SK-N-SH treated with all-trans-retinoic acid at 6 μM for 48 hours (cell line): ENCODE results near the gene P3H3.

Experiments used
- ATAC-seq: fragments of 200-7000 bp; cut with Tn5 transposase; 3 replicates; pipeline ENCODE4 v1.9.1; 2020; ENCODE audit warnings: mild to moderate bottlenecking, moderate library complexity
- ARNTL ChIP-seq: fragments of 450-650 bp; formaldehyde crosslinking; IDR thresholded peaks from 2 replicates; pipeline ENCODE4 v1.5.0; 2020; ENCODE audit warnings: low read depth, mild to moderate bottlenecking, moderate library complexity, borderline replicate concordance
- BACH2 ChIP-seq: fragments of 250-450 bp; sonication (Bioruptor Pico); IDR thresholded peaks from 2 replicates; pipeline ENCODE4 v1.9.0; 2021; ENCODE audit warnings: mild to moderate bottlenecking, borderline replicate concordance
- CSDC2 ChIP-seq: fragments of 250-450 bp; sonication (Bioruptor Pico); IDR thresholded peaks from 2 replicates; pipeline ENCODE4 v1.5.0; 2020; ENCODE audit warnings: mild to moderate bottlenecking, moderate library complexity
- CSRNP3 ChIP-seq: fragments of 250-450 bp; sonication (Bioruptor Pico); IDR thresholded peaks from 2 replicates; pipeline ENCODE4 v1.5.1; 2021; ENCODE audit warnings: mild to moderate bottlenecking, moderate library complexity
- ESRRG ChIP-seq: fragments of 250-450 bp; sonication (Bioruptor Pico); IDR thresholded peaks from 2 replicates; pipeline ENCODE4 v1.6.1; 2021; ENCODE audit warnings: mild to moderate bottlenecking
- GLIS3 ChIP-seq: fragments of 250-450 bp; sonication (Bioruptor Pico); IDR thresholded peaks from 2 replicates; pipeline ENCODE4 v1.5.0; 2020; ENCODE audit warnings: mild to moderate bottlenecking, moderate library complexity
- ISL1 ChIP-seq: fragments of 250-450 bp; sonication (Bioruptor Pico); IDR thresholded peaks from 2 replicates; pipeline ENCODE4 v2.1.2; 2022; ENCODE audit warnings: mild to moderate bottlenecking, moderate library complexity
- OSR1 ChIP-seq: fragments of 250-450 bp; sonication (Bioruptor Pico); IDR thresholded peaks from 2 replicates; pipeline ENCODE4 v1.8.0; 2022; ENCODE audit warnings: moderate library complexity, mild to moderate bottlenecking, inconsistent platforms
- PPARA ChIP-seq: fragments of 250-450 bp; sonication (Bioruptor Pico); IDR thresholded peaks from 2 replicates; pipeline ENCODE4 v1.5.0; 2020; ENCODE audit warnings: mild to moderate bottlenecking, borderline replicate concordance
- RARB ChIP-seq: fragments of 250-450 bp; sonication (Bioruptor Pico); IDR thresholded peaks from 2 replicates; pipeline ENCODE4 v1.8.0; 2021; ENCODE audit warnings: mild to moderate bottlenecking, moderate library complexity
- SNAI2 ChIP-seq: fragments of 250-450 bp; sonication (Bioruptor Pico); IDR thresholded peaks from 2 replicates; pipeline ENCODE4 v1.5.0; 2020; ENCODE audit warnings: mild to moderate bottlenecking, moderate library complexity
- TCF4 ChIP-seq: fragments of 250-450 bp; sonication (Bioruptor Pico); IDR thresholded peaks from 2 replicates; pipeline ENCODE4 v1.8.0; 2021; ENCODE audit warnings: mild to moderate bottlenecking, moderate library complexity, borderline replicate concordance
- ZC3H10 ChIP-seq: fragments of 250-450 bp; sonication (Bioruptor Pico); IDR thresholded peaks from 2 replicates; pipeline ENCODE4 v1.5.1; 2021; ENCODE audit warnings: mild to moderate bottlenecking, moderate library complexity
- ZFP3 ChIP-seq: fragments of 250-450 bp; sonication (Bioruptor Pico); IDR thresholded peaks from 2 replicates; pipeline ENCODE4 v1.5.0; 2020; ENCODE audit warnings: mild to moderate bottlenecking, moderate library complexity
- ZFP30 ChIP-seq: fragments of 450-650 bp; formaldehyde crosslinking; IDR thresholded peaks from 2 replicates; pipeline ENCODE4 v1.5.0; 2022; ENCODE audit warnings: mild to moderate bottlenecking, moderate library complexity
- ZNF565 ChIP-seq: fragments of 450-650 bp; formaldehyde crosslinking; conservative IDR thresholded peaks from 2 replicates; pipeline ENCODE4 v1.5.0; 2020; ENCODE audit warnings: low read depth, mild to moderate bottlenecking, moderate library complexity
- ZNF70 ChIP-seq: fragments of 450-650 bp; formaldehyde crosslinking; IDR thresholded peaks from 2 replicates; pipeline ENCODE4 v1.5.0; 2020; ENCODE audit warnings: mild to moderate bottlenecking, moderate library complexity
- TF ChIP-seq, protein P1 (sequence below): fragments of 250-450 bp; sonication (Bioruptor Pico); IDR thresholded peaks from 2 replicates; pipeline ENCODE4 v1.8.0; 2020; ENCODE audit warnings: mild to moderate bottlenecking, moderate library complexity, borderline replicate concordance
- TF ChIP-seq, protein P2 (sequence below): fragments of 250-450 bp; sonication (Bioruptor Pico); IDR thresholded peaks from 2 replicates; pipeline ENCODE4 v1.5.0; 2020; ENCODE audit warnings: mild to moderate bottlenecking, moderate library complexity
- TF ChIP-seq, protein P3 (sequence below): fragments of 250-450 bp; sonication (Bioruptor Pico); IDR thresholded peaks from 2 replicates; pipeline ENCODE4 v1.5.1; 2020; ENCODE audit warnings: low read depth, mild to moderate bottlenecking, moderate library complexity
- TF ChIP-seq, protein P4 (sequence below): fragments of 250-450 bp; sonication (Bioruptor Pico); IDR thresholded peaks from 2 replicates; pipeline ENCODE4 v1.8.0; 2021; ENCODE audit warnings: low read depth, mild to moderate bottlenecking, moderate library complexity, borderline replicate concordance

Gene P3H3

DNA sequence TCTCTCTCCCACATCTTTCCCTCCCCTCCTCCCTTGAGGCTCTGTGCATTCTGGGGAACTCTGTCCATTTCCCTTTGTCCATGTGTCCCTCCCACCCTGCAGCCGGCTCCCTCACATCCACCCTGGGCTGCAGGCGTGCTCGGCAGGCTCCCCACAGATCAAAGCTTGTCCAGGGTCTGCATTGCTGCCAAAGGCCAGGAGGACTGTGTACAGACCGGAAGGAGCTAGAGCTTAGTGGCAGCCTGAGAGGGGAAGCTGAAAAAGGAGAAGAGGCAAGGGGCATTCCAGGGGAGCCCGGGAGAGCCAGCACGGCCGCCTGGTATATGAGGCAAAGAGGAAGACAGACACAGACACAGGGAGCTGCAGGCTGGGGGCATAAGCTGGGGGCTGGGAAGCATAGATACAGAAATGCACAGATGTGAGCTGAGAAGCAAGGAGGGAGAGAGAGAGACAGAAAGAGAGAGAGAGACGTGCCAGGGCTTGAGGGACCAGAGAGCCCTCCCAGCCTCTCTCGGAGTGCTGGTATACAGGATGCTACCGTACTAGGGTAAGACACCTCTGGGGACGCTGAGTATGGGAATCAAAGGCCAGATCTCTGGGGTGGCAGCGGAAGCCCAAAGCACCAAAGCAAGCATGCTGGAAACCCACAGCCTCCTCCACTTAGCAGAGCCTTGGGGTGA is 35.5 kb upstream of the P3H3 start:
- TF ChIP-seq ESRRG (CRISPR knock-in tag) = no peak
- TF ChIP-seq BACH2 (CRISPR knock-in tag) = no peak
- TF ChIP-seq, protein P1, sequence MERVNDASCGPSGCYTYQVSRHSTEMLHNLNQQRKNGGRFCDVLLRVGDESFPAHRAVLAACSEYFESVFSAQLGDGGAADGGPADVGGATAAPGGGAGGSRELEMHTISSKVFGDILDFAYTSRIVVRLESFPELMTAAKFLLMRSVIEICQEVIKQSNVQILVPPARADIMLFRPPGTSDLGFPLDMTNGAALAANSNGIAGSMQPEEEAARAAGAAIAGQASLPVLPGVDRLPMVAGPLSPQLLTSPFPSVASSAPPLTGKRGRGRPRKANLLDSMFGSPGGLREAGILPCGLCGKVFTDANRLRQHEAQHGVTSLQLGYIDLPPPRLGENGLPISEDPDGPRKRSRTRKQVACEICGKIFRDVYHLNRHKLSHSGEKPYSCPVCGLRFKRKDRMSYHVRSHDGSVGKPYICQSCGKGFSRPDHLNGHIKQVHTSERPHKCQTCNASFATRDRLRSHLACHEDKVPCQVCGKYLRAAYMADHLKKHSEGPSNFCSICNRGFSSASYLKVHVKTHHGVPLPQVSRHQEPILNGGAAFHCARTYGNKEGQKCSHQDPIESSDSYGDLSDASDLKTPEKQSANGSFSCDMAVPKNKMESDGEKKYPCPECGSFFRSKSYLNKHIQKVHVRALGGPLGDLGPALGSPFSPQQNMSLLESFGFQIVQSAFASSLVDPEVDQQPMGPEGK (CRISPR knock-in tag) = no peak
- no peak for TF ChIP-seq ZC3H10 (CRISPR knock-in tag)
- no peak for TF ChIP-seq ZFP30 (CRISPR knock-in tag)
- no peak for TF ChIP-seq OSR1 (CRISPR knock-in tag)
- no peak for TF ChIP-seq ZFP3 (CRISPR knock-in tag)
- no peak for TF ChIP-seq ISL1
- TF ChIP-seq ZNF70 = no peak
- TF ChIP-seq ZNF565 (CRISPR knock-in tag) = no peak
- TF ChIP-seq CSDC2 (CRISPR knock-in tag) = no peak
- TF ChIP-seq, protein P2, sequence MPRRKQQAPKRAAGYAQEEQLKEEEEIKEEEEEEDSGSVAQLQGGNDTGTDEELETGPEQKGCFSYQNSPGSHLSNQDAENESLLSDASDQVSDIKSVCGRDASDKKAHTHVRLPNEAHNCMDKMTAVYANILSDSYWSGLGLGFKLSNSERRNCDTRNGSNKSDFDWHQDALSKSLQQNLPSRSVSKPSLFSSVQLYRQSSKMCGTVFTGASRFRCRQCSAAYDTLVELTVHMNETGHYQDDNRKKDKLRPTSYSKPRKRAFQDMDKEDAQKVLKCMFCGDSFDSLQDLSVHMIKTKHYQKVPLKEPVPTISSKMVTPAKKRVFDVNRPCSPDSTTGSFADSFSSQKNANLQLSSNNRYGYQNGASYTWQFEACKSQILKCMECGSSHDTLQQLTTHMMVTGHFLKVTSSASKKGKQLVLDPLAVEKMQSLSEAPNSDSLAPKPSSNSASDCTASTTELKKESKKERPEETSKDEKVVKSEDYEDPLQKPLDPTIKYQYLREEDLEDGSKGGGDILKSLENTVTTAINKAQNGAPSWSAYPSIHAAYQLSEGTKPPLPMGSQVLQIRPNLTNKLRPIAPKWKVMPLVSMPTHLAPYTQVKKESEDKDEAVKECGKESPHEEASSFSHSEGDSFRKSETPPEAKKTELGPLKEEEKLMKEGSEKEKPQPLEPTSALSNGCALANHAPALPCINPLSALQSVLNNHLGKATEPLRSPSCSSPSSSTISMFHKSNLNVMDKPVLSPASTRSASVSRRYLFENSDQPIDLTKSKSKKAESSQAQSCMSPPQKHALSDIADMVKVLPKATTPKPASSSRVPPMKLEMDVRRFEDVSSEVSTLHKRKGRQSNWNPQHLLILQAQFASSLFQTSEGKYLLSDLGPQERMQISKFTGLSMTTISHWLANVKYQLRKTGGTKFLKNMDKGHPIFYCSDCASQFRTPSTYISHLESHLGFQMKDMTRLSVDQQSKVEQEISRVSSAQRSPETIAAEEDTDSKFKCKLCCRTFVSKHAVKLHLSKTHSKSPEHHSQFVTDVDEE (CRISPR knock-in tag) = no peak
- no peak for TF ChIP-seq SNAI2 (CRISPR knock-in tag)
- no peak for TF ChIP-seq PPARA (CRISPR knock-in tag)
- TF ChIP-seq GLIS3 = no peak
- no peak for TF ChIP-seq ARNTL (CRISPR knock-in tag)
- TF ChIP-seq CSRNP3 (CRISPR knock-in tag) = no peak
- TF ChIP-seq RARB = no peak
- TF ChIP-seq TCF4 (CRISPR knock-in tag) = no peak
- TF ChIP-seq, protein P3, sequence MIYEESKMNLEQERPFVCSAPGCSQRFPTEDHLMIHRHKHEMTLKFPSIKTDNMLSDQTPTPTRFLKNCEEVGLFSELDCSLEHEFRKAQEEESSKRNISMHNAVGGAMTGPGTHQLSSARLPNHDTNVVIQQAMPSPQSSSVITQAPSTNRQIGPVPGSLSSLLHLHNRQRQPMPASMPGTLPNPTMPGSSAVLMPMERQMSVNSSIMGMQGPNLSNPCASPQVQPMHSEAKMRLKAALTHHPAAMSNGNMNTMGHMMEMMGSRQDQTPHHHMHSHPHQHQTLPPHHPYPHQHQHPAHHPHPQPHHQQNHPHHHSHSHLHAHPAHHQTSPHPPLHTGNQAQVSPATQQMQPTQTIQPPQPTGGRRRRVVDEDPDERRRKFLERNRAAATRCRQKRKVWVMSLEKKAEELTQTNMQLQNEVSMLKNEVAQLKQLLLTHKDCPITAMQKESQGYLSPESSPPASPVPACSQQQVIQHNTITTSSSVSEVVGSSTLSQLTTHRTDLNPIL = no peak
- peak; percentile 56 for ATAC-seq

- TF ChIP-seq ZC3H10 (CRISPR knock-in tag) (no peak), ARNTL (CRISPR knock-in tag) (no peak)
- TF ChIP-seq, protein P3 = no peak
- TF ChIP-seq, protein P4, sequence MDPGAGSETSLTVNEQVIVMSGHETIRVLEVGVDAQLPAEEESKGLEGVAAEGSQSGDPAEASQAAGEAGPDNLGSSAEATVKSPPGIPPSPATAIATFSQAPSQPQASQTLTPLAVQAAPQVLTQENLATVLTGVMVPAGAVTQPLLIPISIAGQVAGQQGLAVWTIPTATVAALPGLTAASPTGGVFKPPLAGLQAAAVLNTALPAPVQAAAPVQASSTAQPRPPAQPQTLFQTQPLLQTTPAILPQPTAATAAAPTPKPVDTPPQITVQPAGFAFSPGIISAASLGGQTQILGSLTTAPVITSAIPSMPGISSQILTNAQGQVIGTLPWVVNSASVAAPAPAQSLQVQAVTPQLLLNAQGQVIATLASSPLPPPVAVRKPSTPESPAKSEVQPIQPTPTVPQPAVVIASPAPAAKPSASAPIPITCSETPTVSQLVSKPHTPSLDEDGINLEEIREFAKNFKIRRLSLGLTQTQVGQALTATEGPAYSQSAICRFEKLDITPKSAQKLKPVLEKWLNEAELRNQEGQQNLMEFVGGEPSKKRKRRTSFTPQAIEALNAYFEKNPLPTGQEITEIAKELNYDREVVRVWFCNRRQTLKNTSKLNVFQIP (CRISPR knock-in tag) = no peak
- ATAC-seq = no peak
These were observed 33.1 kb upstream of the P3H3 start for GRCh38 chr12:6795088-6795487.
